ENCODE results near the gene SDF4.

The SDF4 gene

GRCh38 chr1:1189111-1189510 lies 42.7 kb downstream of the SDF4 start:
- 81% methylated on average over 4 of the region's 5 CpGs for WGBS
- no peaks in the 10 kb centered on the region for H3K36me3 ChIP-seq (ENCODE audit: insufficient read depth, low read length)
- no peak overlapping the region for H3K4me3 ChIP-seq (ENCODE audit: low read length)
- H3K27ac ChIP-seq (ENCODE audit: low read depth, low read length), result no peak overlapping the region
- peaks cover 2% of the 10 kb centered on the region; the same call in 1 of the 2 replicates for H3K27me3 ChIP-seq (ENCODE audit: insufficient read depth, low read length)
- H3K9ac ChIP-seq (ENCODE audit: low read depth, low read length), result no peak overlapping the region
- H3K4me1 ChIP-seq (ENCODE audit: insufficient read depth, low read length), result no peaks in the 10 kb centered on the region
- H3K9me3 ChIP-seq (ENCODE audit: insufficient read depth, low read depth, low read length), result peaks cover 15% of the 10 kb centered on the region; the same call in 1 of the 2 replicates

- no peaks in the 10 kb centered on the region for H3K36me3 ChIP-seq (ENCODE audit: insufficient read depth, low read length)
- peaks cover 15% of the 10 kb centered on the region; the same call in 1 of the 2 replicates for H3K9me3 ChIP-seq (ENCODE audit: insufficient read depth, low read depth, low read length)
- H3K4me3 ChIP-seq (ENCODE audit: low read length), result no peak overlapping the region
Measured at GRCh38 chr1:1187938-1188337, 43.9 kb downstream of the SDF4 start.

GRCh38 chr1:1185101-1185765 lies 46.6 kb downstream of the SDF4 start:
- WGBS, result 91% methylated on average over 31 of the region's 31 CpGs
- H3K27me3 ChIP-seq (ENCODE audit: insufficient read depth, low read length), result peaks cover 2% of the 10 kb centered on the region; the same call in 1 of the 2 replicates
- H3K9me3 ChIP-seq (ENCODE audit: insufficient read depth, low read depth, low read length), result no peaks in the 10 kb centered on the region
- no peaks in the 10 kb centered on the region for H3K36me3 ChIP-seq (ENCODE audit: insufficient read depth, low read length)
- no peak overlapping the region for H3K27ac ChIP-seq (ENCODE audit: low read depth, low read length)
- no peaks in the 10 kb centered on the region for H3K4me1 ChIP-seq (ENCODE audit: insufficient read depth, low read length)
- no peak overlapping the region for H3K4me3 ChIP-seq (ENCODE audit: low read length)
- no peak overlapping the region for H3K9ac ChIP-seq (ENCODE audit: low read depth, low read length)

More at GRCh38 chr1:1187938-1188337, 43.9 kb downstream of the SDF4 start:
- Histone ChIP-seq H3K9ac (ENCODE audit: low read depth, low read length) (no peak overlapping the region), H3K4me1 (ENCODE audit: insufficient read depth, low read length) (no peaks in the 10 kb centered on the region), H3K27me3 (ENCODE audit: insufficient read depth, low read length) (peaks cover 2% of the 10 kb centered on the region; the same call in 1 of the 2 replicates), H3K27ac (ENCODE audit: low read depth, low read length) (no peak overlapping the region)

GRCh38 chr1:1183833-1184775 lies 47.7 kb downstream of the SDF4 start:
- 93% methylated on average over 30 of the region's 33 CpGs for WGBS
- H3K9me3 ChIP-seq (ENCODE audit: insufficient read depth, low read depth, low read length), result no peaks in the 10 kb centered on the region
- H3K9ac ChIP-seq (ENCODE audit: low read depth, low read length), result no peak overlapping the region
- no peak overlapping the region for H3K4me3 ChIP-seq (ENCODE audit: low read length)
- H3K27ac ChIP-seq (ENCODE audit: low read depth, low read length), result no peak overlapping the region
- H3K27me3 ChIP-seq (ENCODE audit: insufficient read depth, low read length), result no peaks in the 10 kb centered on the region
- H3K4me1 ChIP-seq (ENCODE audit: insufficient read depth, low read length), result no peaks in the 10 kb centered on the region
- H3K36me3 ChIP-seq (ENCODE audit: insufficient read depth, low read length), result no peaks in the 10 kb centered on the region

- Histone ChIP-seq H3K27me3 (ENCODE audit: insufficient read depth, low read length) (no peaks in the 10 kb centered on the region), H3K9ac (ENCODE audit: low read depth, low read length) (no peak overlapping the region), H3K27ac (ENCODE audit: low read depth, low read length) (no peak overlapping the region), H3K4me3 (ENCODE audit: low read length) (no peak overlapping the region), H3K36me3 (ENCODE audit: insufficient read depth, low read length) (no peaks in the 10 kb centered on the region), H3K4me1 (ENCODE audit: insufficient read depth, low read length) (no peaks in the 10 kb centered on the region), H3K9me3 (ENCODE audit: insufficient read depth, low read depth, low read length) (no peaks in the 10 kb centered on the region)
- 89% methylated on average over 21 of the region's 21 CpGs for WGBS
Measured at GRCh38 chr1:1183221-1183747, 48.5 kb downstream of the SDF4 start.

- H3K4me1 ChIP-seq (ENCODE audit: insufficient read depth, low read length), result no peaks in the 10 kb centered on the region
- 87% methylated on average over 39 of the region's 39 CpGs for WGBS
Measured at GRCh38 chr1:1182491-1183220, 49.1 kb downstream of the SDF4 start.

GRCh38 chr1:1181938-1182410 lies 49.8 kb downstream of the SDF4 start:
- H3K4me3 ChIP-seq (ENCODE audit: low read length), result no peak overlapping the region
- H3K27me3 ChIP-seq (ENCODE audit: insufficient read depth, low read length), result no peaks in the 10 kb centered on the region
- H3K4me1 ChIP-seq (ENCODE audit: insufficient read depth, low read length), result no peaks in the 10 kb centered on the region
- H3K36me3 ChIP-seq (ENCODE audit: insufficient read depth, low read length), result no peaks in the 10 kb centered on the region
- WGBS, result 92% methylated on average over 21 of the region's 21 CpGs
- H3K27ac ChIP-seq (ENCODE audit: low read depth, low read length), result no peak overlapping the region
- no peaks in the 10 kb centered on the region for H3K9me3 ChIP-seq (ENCODE audit: insufficient read depth, low read depth, low read length)
- H3K9ac ChIP-seq (ENCODE audit: low read depth, low read length), result no peak overlapping the region

More at GRCh38 chr1:1182491-1183220, 49.1 kb downstream of the SDF4 start:
- Histone ChIP-seq H3K27me3 (ENCODE audit: insufficient read depth, low read length) (no peaks in the 10 kb centered on the region), H3K36me3 (ENCODE audit: insufficient read depth, low read length) (no peaks in the 10 kb centered on the region), H3K27ac (ENCODE audit: low read depth, low read length) (no peak overlapping the region), H3K4me3 (ENCODE audit: low read length) (no peak overlapping the region), H3K9me3 (ENCODE audit: insufficient read depth, low read depth, low read length) (no peaks in the 10 kb centered on the region), H3K9ac (ENCODE audit: low read depth, low read length) (no peak overlapping the region)

- no peaks in the 10 kb centered on the region for H3K9me3 ChIP-seq (ENCODE audit: insufficient read depth, low read depth, low read length)
- H3K27me3 ChIP-seq (ENCODE audit: insufficient read depth, low read length), result no peaks in the 10 kb centered on the region
- WGBS, result 94% methylated on average over 26 of the region's 26 CpGs
- H3K4me1 ChIP-seq (ENCODE audit: insufficient read depth, low read length), result peaks cover 2% of the 10 kb centered on the region; the same call in 1 of the 2 replicates
- no peaks in the 10 kb centered on the region for H3K36me3 ChIP-seq (ENCODE audit: insufficient read depth, low read length)
- H3K27ac ChIP-seq (ENCODE audit: low read depth, low read length), result no peak overlapping the region
- no peak overlapping the region for H3K9ac ChIP-seq (ENCODE audit: low read depth, low read length)
- no peak overlapping the region for H3K4me3 ChIP-seq (ENCODE audit: low read length)
Measured at GRCh38 chr1:1181129-1181937, 50.5 kb downstream of the SDF4 start.

GRCh38 chr1:1179983-1180861 lies 51.6 kb downstream of the SDF4 start:
- H3K4me3 ChIP-seq (ENCODE audit: low read length), result no peak overlapping the region
- no peak overlapping the region for H3K27ac ChIP-seq (ENCODE audit: low read depth, low read length)
- no peaks in the 10 kb centered on the region for H3K9me3 ChIP-seq (ENCODE audit: insufficient read depth, low read depth, low read length)
- H3K36me3 ChIP-seq (ENCODE audit: insufficient read depth, low read length), result no peaks in the 10 kb centered on the region
- peaks cover 2% of the 10 kb centered on the region; the same call in 1 of the 2 replicates for H3K4me1 ChIP-seq (ENCODE audit: insufficient read depth, low read length)
- no peaks in the 10 kb centered on the region for H3K27me3 ChIP-seq (ENCODE audit: insufficient read depth, low read length)
- WGBS, result 91% methylated on average over 51 of the region's 51 CpGs
- no peak overlapping the region for H3K9ac ChIP-seq (ENCODE audit: low read depth, low read length)

Data from HUES64 (cell line).